GM21529 (cell line): ENCODE measurements around the gene CRYZL1.

Experiments used
- ATAC-seq: cut with Tn5 transposase; IDR thresholded peaks from one replicate; pipeline ENCODE4 v1.9.1; 2021; ENCODE audit not compliant: unreplicated experiment

Gene CRYZL1

DNA sequence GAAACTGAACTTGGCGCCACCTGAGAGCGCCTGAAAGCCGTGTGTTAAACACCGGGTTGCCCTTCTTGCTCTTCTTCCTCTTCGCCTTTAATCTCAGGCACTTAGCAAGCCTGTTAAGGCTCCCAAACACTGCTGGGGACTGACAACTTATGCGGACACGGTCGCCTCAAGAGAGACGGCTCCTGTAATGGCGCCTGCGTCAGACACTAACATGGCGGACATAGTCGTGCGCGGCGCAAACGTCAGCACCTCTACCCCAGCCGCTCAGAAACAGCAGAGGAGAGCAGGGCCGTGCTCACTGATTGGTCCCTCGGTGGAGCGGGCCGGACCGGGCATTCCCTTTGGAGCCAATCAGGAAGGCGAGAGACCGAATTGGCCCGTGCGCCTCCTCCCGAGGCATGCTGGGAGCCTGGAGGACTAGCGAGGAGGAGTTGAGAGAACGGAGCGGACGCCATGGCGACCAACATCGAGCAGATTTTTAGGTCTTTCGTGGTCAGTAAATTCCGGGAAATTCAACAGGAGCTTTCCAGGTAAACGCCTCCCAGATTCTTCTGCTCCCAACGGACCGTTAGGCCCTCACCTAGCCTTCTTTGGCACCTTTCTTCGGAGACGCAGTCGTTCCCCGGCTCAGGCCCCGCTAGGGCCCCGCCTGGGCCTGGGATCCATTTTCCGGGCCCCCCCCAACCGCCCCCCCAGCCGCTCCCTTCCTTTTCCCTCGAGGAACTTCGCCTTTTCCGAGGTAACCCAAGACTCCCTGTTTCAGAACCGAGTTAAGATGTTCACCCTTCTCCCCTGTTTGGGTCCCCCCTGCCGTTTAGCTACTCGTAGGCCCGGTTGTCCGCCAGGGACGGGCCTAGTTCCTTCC lies 98.7 kb downstream of the CRYZL1 start, which contains the start of gene SON:
Gene SON (plus strand): TSS at position 399 of the 865 bp plus-strand sequence. CDS start 55 bp downstream, at position 454.
- peak; percentile 92 for ATAC-seq

GRCh38 chr21:33541756-33542639 lies 99.5 kb downstream of the CRYZL1 start, which contains the start of gene GART:
TSS of gene GART (minus strand) at chr21:33542117. CDS start at chr21:33539315, 2,802 bp downstream.
- ATAC-seq = peak; percentile 55

GRCh38 chr21:33541105-33541711 lies 100.3 kb downstream of the CRYZL1 start:
- ATAC-seq = no peak

GRCh38 chr21:33540711-33541104 lies 100.8 kb downstream of the CRYZL1 start:
- ATAC-seq = no peak

- ATAC-seq = no peak
Observed at GRCh38 chr21:33539616-33540015, 101.9 kb downstream of the CRYZL1 start.
